Mesothelial cell of epicardium (in vitro differentiated cells): ENCODE data around the gene PPA2. TPM values are rescaled to one million over a fixed set of nuclear protein-coding genes. Genes with fewer than 3 reads are reported as not detected.

Experiments
- DNase-seq, 2 experiments: peaks; one replicate each; pipeline ENCODE4 v3.0.0; 2021; ENCODE audit warnings: low spot score in 2 of 2; ENCODE audit not compliant: unreplicated experiment in 2 of 2
- H3K27ac Mint-ChIP-seq: 2 replicates; pipeline ENCODE4 v1.8.0; 2021; ENCODE audit warnings: mixed read lengths
- H3K27me3 Mint-ChIP-seq: 2 replicates; pipeline ENCODE4 v1.8.0; 2021; ENCODE audit warnings: low read depth, mixed read lengths
- H3K36me3 Mint-ChIP-seq: 2 replicates; pipeline ENCODE4 v1.8.0; 2021; ENCODE audit warnings: mixed read lengths
- H3K4me1 Mint-ChIP-seq: 2 replicates; pipeline ENCODE4 v1.8.0; 2021; ENCODE audit warnings: mixed read lengths
- H3K4me3 Mint-ChIP-seq: 2 replicates; pipeline ENCODE4 v1.8.0; 2021; ENCODE audit warnings: mild to moderate bottlenecking, moderate library complexity, mixed read lengths
- H3K9me3 Mint-ChIP-seq: 2 replicates; pipeline ENCODE4 v1.8.0; 2021; ENCODE audit warnings: mixed read lengths
- total RNA-seq: library from RNA; stranded (reverse); gene quantifications from 3 replicates; pipeline ENCODE4 v1.2.1, GENCODE V29; 2021
- TF ChIP-seq, protein P1 (sequence below): fragments of 200-600 bp; sonication (generic); IDR thresholded peaks from one replicate; pipeline ENCODE4 v1.5.0; 2021; ENCODE audit warnings: antibody characterized with exemption; ENCODE audit not compliant: unreplicated experiment

The PPA2 gene
- total RNA-seq, 1 donor from 2014 or later, result 91.2 TPM

DNA sequence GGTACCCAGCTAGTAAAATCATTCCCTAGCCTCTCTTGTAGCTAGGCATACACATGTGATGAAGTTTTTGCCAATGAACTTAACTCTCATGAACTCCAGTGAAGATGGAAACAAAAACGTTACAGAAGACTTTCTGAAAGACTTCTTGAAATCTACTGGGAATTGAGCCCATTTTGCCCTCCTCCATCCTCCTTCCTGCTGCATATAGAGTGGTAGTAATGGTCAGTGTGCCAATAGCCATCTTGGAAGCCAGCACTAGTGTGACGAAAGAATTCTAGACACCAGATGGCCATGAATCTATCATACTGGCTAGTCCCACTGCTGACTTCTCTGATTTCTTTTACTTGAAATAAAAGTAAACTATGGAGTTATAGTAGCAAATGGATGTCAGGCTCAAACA lies 30.9 kb upstream of the PPA2 start:
- TF ChIP-seq, protein P1, sequence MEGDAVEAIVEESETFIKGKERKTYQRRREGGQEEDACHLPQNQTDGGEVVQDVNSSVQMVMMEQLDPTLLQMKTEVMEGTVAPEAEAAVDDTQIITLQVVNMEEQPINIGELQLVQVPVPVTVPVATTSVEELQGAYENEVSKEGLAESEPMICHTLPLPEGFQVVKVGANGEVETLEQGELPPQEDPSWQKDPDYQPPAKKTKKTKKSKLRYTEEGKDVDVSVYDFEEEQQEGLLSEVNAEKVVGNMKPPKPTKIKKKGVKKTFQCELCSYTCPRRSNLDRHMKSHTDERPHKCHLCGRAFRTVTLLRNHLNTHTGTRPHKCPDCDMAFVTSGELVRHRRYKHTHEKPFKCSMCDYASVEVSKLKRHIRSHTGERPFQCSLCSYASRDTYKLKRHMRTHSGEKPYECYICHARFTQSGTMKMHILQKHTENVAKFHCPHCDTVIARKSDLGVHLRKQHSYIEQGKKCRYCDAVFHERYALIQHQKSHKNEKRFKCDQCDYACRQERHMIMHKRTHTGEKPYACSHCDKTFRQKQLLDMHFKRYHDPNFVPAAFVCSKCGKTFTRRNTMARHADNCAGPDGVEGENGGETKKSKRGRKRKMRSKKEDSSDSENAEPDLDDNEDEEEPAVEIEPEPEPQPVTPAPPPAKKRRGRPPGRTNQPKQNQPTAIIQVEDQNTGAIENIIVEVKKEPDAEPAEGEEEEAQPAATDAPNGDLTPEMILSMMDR, result no peak
- H3K4me1 Mint-ChIP-seq, result no peaks in the 10 kb centered on the region
- H3K36me3 Mint-ChIP-seq, result no peaks in the 10 kb centered on the region
- no peak for DNase-seq
- no peak overlapping the region for H3K27ac Mint-ChIP-seq
- H3K4me3 Mint-ChIP-seq, result no peak overlapping the region
- H3K27me3 Mint-ChIP-seq, result no peaks in the 10 kb centered on the region
- no peaks in the 10 kb centered on the region for H3K9me3 Mint-ChIP-seq

DNA sequence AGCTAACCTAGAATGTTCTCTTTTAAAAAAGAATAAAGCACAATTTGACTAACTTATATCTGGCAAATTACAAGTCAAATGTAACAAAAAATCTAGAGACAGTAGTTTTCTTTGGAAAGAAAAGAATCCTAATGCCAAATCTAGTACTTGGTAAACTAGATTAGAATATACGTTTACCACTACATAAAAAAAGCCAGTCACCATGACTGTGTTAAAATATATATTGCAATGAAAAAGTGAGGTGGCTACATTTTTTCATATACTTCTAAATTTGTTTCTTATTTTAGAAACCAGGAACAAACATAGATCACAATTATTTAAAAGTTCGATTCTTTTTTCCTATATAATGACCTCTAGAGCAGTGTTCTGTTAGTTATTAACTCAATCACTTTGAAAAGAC lies 29.6 kb upstream of the PPA2 start:
- no peak for DNase-seq
- Mint-ChIP-seq H3K27ac (no peak overlapping the region), H3K36me3 (no peaks in the 10 kb centered on the region), H3K27me3 (no peaks in the 10 kb centered on the region), H3K4me1 (no peaks in the 10 kb centered on the region), H3K4me3 (no peak overlapping the region), H3K9me3 (no peaks in the 10 kb centered on the region)
- TF ChIP-seq, protein P1, result no peak

- no peaks in the 10 kb centered on the region for H3K36me3 Mint-ChIP-seq
- H3K27ac Mint-ChIP-seq, result no peak overlapping the region
- H3K4me1 Mint-ChIP-seq, result no peaks in the 10 kb centered on the region
- DNase-seq, result no peak
- peaks cover 15% of the 10 kb centered on the region for H3K9me3 Mint-ChIP-seq
- H3K4me3 Mint-ChIP-seq, result no peak overlapping the region
- TF ChIP-seq, protein P1, result no peak
- no peaks in the 10 kb centered on the region for H3K27me3 Mint-ChIP-seq
These were observed 23.0 kb upstream of the PPA2 start for GRCh38 chr4:105496899-105497298.

GRCh38 chr4:105495667-105496066 lies 21.8 kb upstream of the PPA2 start:
- DNase-seq, result no peak
- TF ChIP-seq, protein P1, result no peak
- Mint-ChIP-seq H3K27ac (no peak overlapping the region), H3K4me1 (no peaks in the 10 kb centered on the region), H3K4me3 (no peak overlapping the region), H3K9me3 (peaks cover 15% of the 10 kb centered on the region), H3K36me3 (no peaks in the 10 kb centered on the region), H3K27me3 (no peaks in the 10 kb centered on the region)

DNA sequence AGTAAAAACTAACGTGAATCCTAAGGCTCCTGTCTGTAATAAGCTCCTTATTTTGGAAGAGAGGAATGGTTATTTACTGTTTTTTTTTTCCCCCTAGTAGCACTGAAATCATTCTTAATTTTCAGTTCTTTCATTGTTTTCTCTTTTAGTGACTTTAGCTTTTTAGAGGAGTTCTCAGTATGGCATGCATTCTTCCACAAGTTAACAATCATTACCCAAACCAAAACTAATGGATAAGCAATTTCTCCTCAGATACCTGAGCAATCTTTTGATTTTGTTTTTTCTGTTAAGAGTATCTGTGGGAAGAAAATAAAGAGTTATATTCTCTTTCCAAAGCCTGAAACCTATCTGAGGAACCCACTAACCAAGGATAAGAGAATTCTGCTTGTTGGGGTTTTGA lies 16.7 kb upstream of the PPA2 start:
- DNase-seq, result no peak
- Mint-ChIP-seq H3K36me3 (no peaks in the 10 kb centered on the region), H3K4me3 (no peak overlapping the region), H3K9me3 (peaks cover 32% of the 10 kb centered on the region), H3K27me3 (no peaks in the 10 kb centered on the region), H3K4me1 (no peaks in the 10 kb centered on the region), H3K27ac (no peak overlapping the region)
- TF ChIP-seq, protein P1, result no peak

GRCh38 chr4:105483840-105484239 lies 10.0 kb upstream of the PPA2 start:
- DNase-seq, result no peak
- H3K36me3 Mint-ChIP-seq, result no peaks in the 10 kb centered on the region
- peaks cover 18% of the 10 kb centered on the region for H3K9me3 Mint-ChIP-seq
- peaks cover 25% of the 10 kb centered on the region for H3K27me3 Mint-ChIP-seq
- H3K4me1 Mint-ChIP-seq, result no peaks in the 10 kb centered on the region
- no peak overlapping the region for H3K4me3 Mint-ChIP-seq
- TF ChIP-seq, protein P1, result no peak
- no peak overlapping the region for H3K27ac Mint-ChIP-seq
